ENCODE results near the gene PLAAT5. TPM values are rescaled to one million over a fixed set of nuclear protein-coding genes. Genes with fewer than 3 reads are reported as not detected.
A peak's percentile ranks its signal among the peaks of the same experiment; 100 is the strongest.

The PLAAT5 gene
- total RNA-seq, 3 donors from 2014 or later = 0.20 to 5.6 (median 1.3) TPM

DNA sequence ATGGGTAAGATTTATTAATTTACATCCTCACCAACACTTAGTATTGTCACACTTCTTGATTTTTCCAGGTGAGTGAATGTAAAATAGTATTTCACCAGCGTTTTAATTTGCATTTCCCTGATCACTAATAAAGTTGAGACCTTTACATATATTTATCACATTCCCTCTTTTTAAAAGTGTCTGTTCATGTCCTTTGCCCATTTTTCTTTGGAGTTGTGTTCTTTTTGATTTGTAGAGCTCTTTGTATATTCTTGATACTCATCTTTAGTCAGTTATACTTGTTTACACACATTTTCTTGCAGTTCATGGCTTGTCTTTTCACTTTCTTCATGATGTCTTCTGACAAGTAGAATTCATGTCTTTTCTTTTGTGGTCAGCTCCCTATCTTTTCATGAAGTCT, 2.2 kb upstream of the PLAAT5 start:
- H3K36me3 ChIP-seq (ENCODE audit: low read depth) = no peaks in the 10 kb centered on the region
- TF ChIP-seq, protein P1, sequence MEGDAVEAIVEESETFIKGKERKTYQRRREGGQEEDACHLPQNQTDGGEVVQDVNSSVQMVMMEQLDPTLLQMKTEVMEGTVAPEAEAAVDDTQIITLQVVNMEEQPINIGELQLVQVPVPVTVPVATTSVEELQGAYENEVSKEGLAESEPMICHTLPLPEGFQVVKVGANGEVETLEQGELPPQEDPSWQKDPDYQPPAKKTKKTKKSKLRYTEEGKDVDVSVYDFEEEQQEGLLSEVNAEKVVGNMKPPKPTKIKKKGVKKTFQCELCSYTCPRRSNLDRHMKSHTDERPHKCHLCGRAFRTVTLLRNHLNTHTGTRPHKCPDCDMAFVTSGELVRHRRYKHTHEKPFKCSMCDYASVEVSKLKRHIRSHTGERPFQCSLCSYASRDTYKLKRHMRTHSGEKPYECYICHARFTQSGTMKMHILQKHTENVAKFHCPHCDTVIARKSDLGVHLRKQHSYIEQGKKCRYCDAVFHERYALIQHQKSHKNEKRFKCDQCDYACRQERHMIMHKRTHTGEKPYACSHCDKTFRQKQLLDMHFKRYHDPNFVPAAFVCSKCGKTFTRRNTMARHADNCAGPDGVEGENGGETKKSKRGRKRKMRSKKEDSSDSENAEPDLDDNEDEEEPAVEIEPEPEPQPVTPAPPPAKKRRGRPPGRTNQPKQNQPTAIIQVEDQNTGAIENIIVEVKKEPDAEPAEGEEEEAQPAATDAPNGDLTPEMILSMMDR (IDR thresholded peaks at IDR 0.05) = no peak
- intact Hi-C loops (cut with DNase I, micrococcal nuclease) = no loop called here
- H3K9me3 ChIP-seq = no peaks in the 10 kb centered on the region
- DNase-seq (no peak), ATAC-seq (no peak)
- H3K4me3 ChIP-seq = no peak overlapping the region
- peaks cover 5% of the 10 kb centered on the region for H3K4me1 ChIP-seq (ENCODE audit: low read depth)

DNA sequence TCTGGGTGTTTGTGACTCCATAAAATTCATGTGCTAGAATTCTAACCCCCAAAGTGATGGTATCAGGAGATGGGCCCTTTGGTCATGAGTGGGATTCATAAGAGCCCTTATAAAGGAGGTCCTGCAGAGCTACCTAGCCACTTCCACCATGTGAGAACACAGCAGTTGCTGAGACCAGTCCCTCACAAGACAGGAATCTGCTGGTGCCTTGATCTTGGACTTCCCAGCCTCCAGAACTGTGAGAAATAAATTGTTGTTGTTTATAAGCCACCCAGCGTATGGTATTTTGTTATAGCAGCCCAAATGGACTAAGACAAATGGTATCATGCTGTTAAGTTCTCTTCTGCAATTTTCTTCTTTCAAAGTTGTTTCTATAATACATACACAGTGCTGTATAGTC, 1.5 kb upstream of the PLAAT5 start:
- TF ChIP-seq, protein P1 (IDR thresholded peaks at IDR 0.05) = no peak
- intact Hi-C loops (cut with DNase I, micrococcal nuclease) = no loop called here
- no peaks in the 10 kb centered on the region for H3K36me3 ChIP-seq (ENCODE audit: low read depth)
- ATAC-seq (no peak), DNase-seq (no peak)
- no peak overlapping the region for H3K4me3 ChIP-seq
- peaks cover 5% of the 10 kb centered on the region for H3K4me1 ChIP-seq (ENCODE audit: low read depth)
- H3K9me3 ChIP-seq = no peaks in the 10 kb centered on the region

DNA sequence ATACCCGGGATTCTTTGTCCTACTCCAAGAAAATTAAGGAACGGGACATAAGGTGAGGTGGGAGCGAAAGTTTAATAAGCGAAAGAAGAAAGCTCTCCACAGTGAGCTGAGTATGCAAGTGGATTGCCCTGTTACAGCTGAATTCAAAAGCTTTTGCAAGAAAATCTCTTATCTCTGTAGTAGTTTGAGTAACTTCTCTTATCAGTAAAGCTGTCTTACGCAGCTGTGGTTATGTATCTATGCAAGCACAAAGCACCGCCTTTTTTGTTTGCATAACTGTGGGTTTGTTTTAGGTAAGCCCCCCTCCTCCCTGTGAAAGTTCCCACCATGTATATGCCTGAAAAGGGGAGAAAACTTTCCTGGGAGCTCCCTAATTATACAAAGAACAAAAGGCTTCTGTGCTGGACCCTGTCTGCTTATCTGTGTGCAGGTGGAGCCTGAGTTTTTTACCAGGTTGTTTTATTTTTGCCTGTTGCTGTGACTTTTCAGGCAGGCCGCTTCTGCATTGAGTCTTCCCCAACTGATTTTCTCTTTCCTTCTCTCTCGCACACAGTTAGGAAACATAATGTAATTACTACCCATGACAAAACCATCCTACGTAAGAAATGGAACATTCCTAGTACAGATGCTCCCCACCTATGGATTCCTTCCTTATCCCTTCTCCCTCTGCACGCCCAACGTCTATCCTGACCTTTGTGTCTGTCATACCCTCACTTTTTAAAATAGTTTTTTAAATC, 837 bp upstream of the PLAAT5 start:
- TF ChIP-seq, protein P1 (IDR thresholded peaks at IDR 0.05) = no peak
- no peaks in the 10 kb centered on the region for H3K36me3 ChIP-seq (ENCODE audit: low read depth)
- no peak overlapping the region for H3K4me3 ChIP-seq
- ATAC-seq (peak; percentile 32), DNase-seq (no peak)
- H3K4me1 ChIP-seq (ENCODE audit: low read depth) = peaks cover 5% of the 10 kb centered on the region
- no peaks in the 10 kb centered on the region for H3K9me3 ChIP-seq
- intact Hi-C loops (cut with DNase I, micrococcal nuclease) = no loop called here

DNA sequence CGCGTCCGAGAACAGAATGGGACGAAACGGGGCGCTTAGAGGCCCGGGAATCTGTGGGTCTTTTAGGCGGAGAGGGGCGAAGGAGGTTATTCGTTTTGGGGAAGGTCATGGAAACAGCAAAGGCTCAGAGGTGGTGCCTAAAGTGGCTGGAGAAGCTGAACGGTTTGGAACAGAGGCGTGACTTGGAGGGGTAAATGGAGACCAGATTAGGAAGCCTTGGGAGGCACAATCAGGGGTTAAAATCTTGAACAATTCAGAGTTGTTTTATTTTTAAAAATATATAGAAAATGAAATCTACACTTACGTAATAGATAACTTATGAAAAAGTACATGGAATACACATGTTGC, 247 bp upstream of the PLAAT5 start:
- no peaks in the 10 kb centered on the region for H3K9me3 ChIP-seq
- H3K4me3 ChIP-seq = no peak overlapping the region
- H3K4me1 ChIP-seq (ENCODE audit: low read depth) = peaks cover 5% of the 10 kb centered on the region
- no peaks in the 10 kb centered on the region for H3K36me3 ChIP-seq (ENCODE audit: low read depth)
- TF ChIP-seq, protein P1 (IDR thresholded peaks at IDR 0.05) = no peak
- no peak for DNase-seq
- intact Hi-C loops (cut with DNase I, micrococcal nuclease) = no loop called here
- no peak for ATAC-seq

DNA sequence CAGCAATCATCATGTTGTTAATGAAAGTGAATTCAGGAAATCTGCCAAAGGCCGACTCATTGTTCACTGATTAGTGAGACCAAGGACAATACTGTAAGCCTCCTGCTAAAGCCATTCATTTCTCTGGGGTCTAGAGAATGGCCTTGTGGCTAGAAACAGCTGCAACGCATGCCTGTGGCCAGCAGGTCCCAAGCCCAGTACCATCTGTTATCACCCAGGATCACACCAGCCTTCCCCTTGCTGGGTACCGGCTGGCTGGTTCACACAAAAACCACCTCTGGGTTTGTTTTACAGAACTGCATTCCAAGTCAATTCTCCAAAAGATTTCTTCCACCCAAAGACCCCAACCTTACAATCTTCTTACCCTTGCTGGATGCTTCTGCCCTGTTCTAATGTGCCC, 1.1 kb downstream of the PLAAT5 start:
- no peak for ATAC-seq
- intact Hi-C loops (cut with DNase I, micrococcal nuclease) = no loop called here
- no peaks in the 10 kb centered on the region for H3K36me3 ChIP-seq (ENCODE audit: low read depth)
- H3K4me3 ChIP-seq = no peak overlapping the region
- H3K4me1 ChIP-seq (ENCODE audit: low read depth) = peaks cover 5% of the 10 kb centered on the region
- TF ChIP-seq, protein P1 (IDR thresholded peaks at IDR 0.05) = no peak
- H3K9me3 ChIP-seq = peaks cover 8% of the 10 kb centered on the region
- DNase-seq = no peak

DNA sequence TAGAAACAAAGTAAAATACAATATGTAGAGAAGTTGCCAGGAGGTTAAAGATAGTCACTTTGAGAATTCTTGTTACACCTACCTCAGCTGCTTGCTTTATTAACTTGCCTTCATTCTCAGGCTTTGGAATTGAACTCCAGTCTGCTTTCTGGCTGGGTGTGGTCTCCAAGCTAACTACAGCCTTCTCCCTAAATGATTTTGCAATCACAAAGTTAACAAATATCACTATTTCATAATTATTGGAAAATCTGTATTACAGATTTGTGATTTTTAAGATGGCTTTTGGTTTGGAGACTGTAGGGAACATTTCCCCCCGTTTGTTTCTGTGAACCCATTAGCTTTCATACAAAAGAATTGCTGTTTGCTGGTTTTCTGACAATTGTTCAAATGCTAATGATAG, 2.2 kb downstream of the PLAAT5 start:
- Histone ChIP-seq H3K36me3 (ENCODE audit: low read depth) (no peaks in the 10 kb centered on the region), H3K9me3 (peaks cover 8% of the 10 kb centered on the region), H3K4me1 (ENCODE audit: low read depth) (peaks cover 5% of the 10 kb centered on the region), H3K4me3 (no peak overlapping the region)
- intact Hi-C loops (cut with DNase I, micrococcal nuclease) = no loop called here
- ATAC-seq (no peak), DNase-seq (no peak)
- TF ChIP-seq, protein P1 (IDR thresholded peaks at IDR 0.05) = no peak
